Measurements from ENCODE around the gene TCF25.

Gene TCF25

DNA sequence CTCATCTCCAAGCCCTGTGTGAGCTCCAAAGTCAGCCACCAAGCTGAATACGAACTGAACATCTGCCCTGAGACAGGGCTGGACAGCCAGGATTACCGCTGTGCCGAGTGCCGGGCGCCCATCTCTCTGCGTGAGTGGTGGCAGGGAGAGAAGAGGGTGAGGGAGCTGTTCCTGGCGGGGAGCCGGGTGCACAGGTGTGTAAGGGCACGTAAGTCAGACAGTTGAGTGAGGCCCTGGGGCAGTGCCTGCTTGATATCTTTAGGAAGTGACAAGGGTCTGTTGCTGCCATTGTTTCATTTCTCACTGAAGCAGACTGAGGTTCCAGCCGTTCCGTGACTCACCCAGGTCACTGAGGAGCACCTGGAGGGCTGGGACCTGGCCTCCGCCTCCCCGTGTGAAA is 87.6 kb downstream of the TCF25 start:
- H3K27ac ChIP-seq: no peak overlapping the region
- no peak overlapping the region for H3K4me3 ChIP-seq
- no peak overlapping the region for H3K9ac ChIP-seq (ENCODE audit: insufficient read length)
- no peaks in the 10 kb centered on the region for H3K9me3 ChIP-seq (ENCODE audit: low read depth, low read length)
- TF ChIP-seq EZH2 (IDR thresholded peaks at IDR 0.05) (no peak), FOXP2 (optimal IDR thresholded peaks at IDR 0.05; ENCODE audit: control extremely low read depth, extremely low read length, insufficient read depth) (no peak), POLR2AphosphoS5 (IDR thresholded peaks at IDR 0.05; ENCODE audit: borderline replicate concordance, low read depth, low read length) (no peak)
- H3K36me3 ChIP-seq (ENCODE audit: insufficient read depth, low read length): no peaks in the 10 kb centered on the region
- no peak for DNase-seq (ENCODE audit: low read depth, low spot score)

Measured in SK-N-MC (cell line).